WERI-Rb-1 (cell line): ENCODE data around the gene RBL1.

ENCODE experiments used
- DNase-seq: peaks from one replicate; pipeline ENCODE4 v3.0.0-alpha.2; 2020
- H3K27ac ChIP-seq: fragments of 250-450 bp; sonication (Bioruptor Pico); 2 replicates; pipeline ENCODE4 v1.5.1; 2020; ENCODE audit warnings: mild to moderate bottlenecking, moderate library complexity
- H3K27me3 ChIP-seq: fragments of 250-450 bp; sonication (Bioruptor Pico); 2 replicates; pipeline ENCODE4 v1.5.1; 2021; ENCODE audit warnings: mild to moderate bottlenecking, low read depth, moderate library complexity; ENCODE audit not compliant: insufficient read depth, severe bottlenecking
- H3K36me3 ChIP-seq: fragments of 250-450 bp; sonication (Bioruptor Pico); 2 replicates; pipeline ENCODE4 v1.5.1; 2020; ENCODE audit warnings: mild to moderate bottlenecking, moderate library complexity
- H3K4me3 ChIP-seq: 2 replicates; pipeline ENCODE4 v1.5.1; 2011; ENCODE audit warnings: low read depth, mild to moderate bottlenecking, control low read depth, low read length
- H3K9me3 ChIP-seq: fragments of 250-450 bp; sonication (Bioruptor Pico); 2 replicates; pipeline ENCODE4 v1.5.1; 2021; ENCODE audit warnings: mild to moderate bottlenecking, moderate library complexity; ENCODE audit not compliant: severe bottlenecking
- TF ChIP-seq, protein P1 (sequence below): IDR thresholded peaks from 2 replicates; pipeline ENCODE4 v1.5.1; 2011; ENCODE audit warnings: low read depth, mild to moderate bottlenecking, control low read depth, inconsistent platforms, low read length

RBL1 gene

DNA sequence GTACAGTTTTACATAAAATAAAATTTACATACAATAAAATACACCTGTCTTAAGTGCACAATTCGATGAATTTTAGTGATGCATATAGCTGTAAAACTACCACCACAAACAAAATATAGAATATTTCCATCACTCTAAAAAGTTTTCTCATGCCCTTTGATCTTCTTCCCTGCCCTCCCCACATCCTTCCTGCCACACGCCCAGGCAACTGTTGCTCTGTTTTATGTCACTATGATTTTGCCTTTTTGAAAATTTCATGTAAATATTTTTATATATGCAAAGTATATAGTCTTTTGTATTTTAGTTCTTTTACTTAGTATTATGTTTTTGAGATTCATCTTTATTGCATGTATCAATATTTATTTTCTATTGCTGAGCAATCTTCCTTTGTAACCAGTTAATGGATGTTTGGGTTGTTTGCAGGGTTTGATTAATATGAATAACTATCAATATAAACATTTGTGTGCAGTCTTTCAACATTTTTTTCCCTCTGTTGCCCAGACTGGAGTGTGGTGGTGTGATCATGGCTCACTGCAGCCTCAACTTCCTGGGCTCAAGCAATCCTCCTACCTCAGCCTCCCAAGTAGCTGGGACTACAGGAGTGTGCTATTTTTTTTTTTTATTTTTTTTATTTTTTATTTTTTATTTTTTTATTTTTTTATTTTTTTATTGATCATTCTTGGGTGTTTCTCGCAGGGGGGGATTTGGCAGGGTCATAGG lies 120.5 kb downstream of the RBL1 start:
- no peaks in the 10 kb centered on the region for H3K27me3 ChIP-seq
- no peak for DNase-seq
- H3K36me3 ChIP-seq: no peaks in the 10 kb centered on the region
- H3K4me3 ChIP-seq: no peak overlapping the region
- TF ChIP-seq, protein P1, sequence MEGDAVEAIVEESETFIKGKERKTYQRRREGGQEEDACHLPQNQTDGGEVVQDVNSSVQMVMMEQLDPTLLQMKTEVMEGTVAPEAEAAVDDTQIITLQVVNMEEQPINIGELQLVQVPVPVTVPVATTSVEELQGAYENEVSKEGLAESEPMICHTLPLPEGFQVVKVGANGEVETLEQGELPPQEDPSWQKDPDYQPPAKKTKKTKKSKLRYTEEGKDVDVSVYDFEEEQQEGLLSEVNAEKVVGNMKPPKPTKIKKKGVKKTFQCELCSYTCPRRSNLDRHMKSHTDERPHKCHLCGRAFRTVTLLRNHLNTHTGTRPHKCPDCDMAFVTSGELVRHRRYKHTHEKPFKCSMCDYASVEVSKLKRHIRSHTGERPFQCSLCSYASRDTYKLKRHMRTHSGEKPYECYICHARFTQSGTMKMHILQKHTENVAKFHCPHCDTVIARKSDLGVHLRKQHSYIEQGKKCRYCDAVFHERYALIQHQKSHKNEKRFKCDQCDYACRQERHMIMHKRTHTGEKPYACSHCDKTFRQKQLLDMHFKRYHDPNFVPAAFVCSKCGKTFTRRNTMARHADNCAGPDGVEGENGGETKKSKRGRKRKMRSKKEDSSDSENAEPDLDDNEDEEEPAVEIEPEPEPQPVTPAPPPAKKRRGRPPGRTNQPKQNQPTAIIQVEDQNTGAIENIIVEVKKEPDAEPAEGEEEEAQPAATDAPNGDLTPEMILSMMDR: no peak
- H3K9me3 ChIP-seq: no peaks in the 10 kb centered on the region
- no peak overlapping the region for H3K27ac ChIP-seq

DNA sequence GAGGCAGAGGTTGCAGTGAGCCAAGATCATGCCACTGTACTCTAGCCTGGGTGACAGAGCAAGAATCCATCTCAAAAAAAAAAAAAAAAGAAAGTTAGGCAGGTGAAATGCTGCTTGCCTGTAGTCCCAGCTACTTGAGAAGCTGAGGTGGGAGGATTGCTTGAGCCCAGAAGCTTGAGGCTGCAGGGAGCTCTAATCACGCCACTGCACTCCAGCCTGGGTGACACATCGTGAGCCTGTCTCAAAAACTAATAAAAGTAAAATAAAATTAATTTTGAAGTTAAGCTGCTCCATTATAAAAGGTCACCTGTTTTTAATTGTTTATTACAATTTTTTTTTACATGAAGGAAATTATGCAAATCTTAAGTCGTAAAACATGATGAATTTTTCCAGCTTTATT lies 121.1 kb downstream of the RBL1 start:
- Histone ChIP-seq H3K4me3 (no peak overlapping the region), H3K9me3 (no peaks in the 10 kb centered on the region), H3K36me3 (no peaks in the 10 kb centered on the region), H3K27ac (no peak overlapping the region), H3K27me3 (no peaks in the 10 kb centered on the region)
- DNase-seq: no peak
- TF ChIP-seq, protein P1: no peak

DNA sequence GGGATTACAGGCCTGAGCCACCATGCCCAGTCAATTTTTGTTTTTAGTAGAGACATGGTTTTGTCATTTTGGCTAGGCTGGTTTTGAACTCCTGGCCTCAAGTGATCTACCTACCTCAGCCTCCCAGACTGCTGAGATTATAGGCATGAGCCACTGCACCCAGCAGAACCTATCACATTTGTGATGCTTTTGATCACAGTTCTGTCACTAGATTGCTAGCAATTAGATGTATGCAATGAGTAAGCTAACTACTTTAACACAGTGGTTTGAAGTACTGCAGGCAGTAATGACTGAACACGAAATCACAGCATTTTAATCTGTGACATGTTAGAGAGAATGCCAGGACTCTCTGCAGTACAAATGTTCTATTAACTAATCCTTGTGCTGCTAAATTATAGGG lies 124.7 kb downstream of the RBL1 start:
- Histone ChIP-seq H3K27ac (no peak overlapping the region), H3K27me3 (no peaks in the 10 kb centered on the region), H3K4me3 (no peak overlapping the region), H3K9me3 (no peaks in the 10 kb centered on the region), H3K36me3 (no peaks in the 10 kb centered on the region)
- DNase-seq: no peak
- TF ChIP-seq, protein P1: no peak

DNA sequence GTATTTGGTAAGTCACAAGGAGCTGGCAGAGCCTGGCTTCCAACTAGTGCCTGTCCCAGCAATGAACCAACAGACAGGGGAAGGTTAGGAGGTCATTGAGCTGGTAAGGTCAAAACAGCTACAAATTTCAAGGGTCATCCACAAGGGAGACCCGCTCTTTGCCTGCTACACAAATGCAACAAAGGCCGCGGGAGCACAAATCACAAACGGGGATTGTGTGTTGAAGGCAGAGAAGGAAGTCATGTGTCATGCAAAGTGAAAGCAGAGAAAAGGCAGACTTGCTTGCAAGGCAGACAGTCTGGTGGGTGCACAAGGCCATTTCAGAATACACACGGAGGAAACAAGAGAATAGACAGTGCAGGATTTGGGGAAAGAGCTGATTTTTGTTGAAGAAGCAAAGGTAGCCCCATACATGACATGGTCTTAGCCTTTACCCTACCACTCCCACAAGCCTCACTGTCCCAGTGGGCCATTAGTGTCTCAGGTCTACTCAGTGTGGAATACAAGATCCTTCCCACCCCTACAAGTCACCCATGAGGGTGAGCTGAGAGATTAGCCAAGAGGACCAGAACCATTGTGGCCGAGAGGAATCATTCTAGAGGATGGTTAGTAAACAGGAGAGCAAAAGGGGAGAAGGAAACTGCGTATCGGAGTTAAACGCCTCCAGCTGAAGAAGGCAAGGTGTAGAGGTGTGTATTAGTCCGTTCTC lies 126.2 kb downstream of the RBL1 start:
- TF ChIP-seq, protein P1: no peak
- Histone ChIP-seq H3K4me3 (no peak overlapping the region), H3K27ac (no peak overlapping the region), H3K36me3 (no peaks in the 10 kb centered on the region), H3K9me3 (no peaks in the 10 kb centered on the region), H3K27me3 (no peaks in the 10 kb centered on the region)
- no peak for DNase-seq

DNA sequence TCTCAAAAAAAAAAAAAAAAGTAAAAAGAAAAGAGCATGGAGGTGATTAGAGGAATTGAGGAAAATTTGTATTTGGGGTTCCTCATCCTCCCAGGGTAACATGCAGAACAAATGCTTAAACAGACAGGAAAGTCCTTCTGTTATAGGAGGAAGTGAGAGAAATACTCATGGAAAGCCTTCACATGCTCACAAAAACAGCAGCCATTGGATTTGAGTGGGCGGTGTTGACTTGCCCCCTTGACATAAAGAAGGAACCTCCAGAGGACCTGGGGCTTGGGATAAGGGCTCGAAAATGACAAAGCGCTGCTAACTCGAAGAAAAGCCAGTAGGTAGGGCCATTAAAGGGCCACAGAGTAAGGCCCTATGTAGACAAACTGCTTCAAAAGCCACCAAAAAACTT lies 126.7 kb downstream of the RBL1 start:
- Histone ChIP-seq H3K27ac (no peak overlapping the region), H3K36me3 (no peaks in the 10 kb centered on the region), H3K27me3 (no peaks in the 10 kb centered on the region), H3K9me3 (no peaks in the 10 kb centered on the region), H3K4me3 (no peak overlapping the region)
- TF ChIP-seq, protein P1: no peak
- DNase-seq: no peak
